ENCODE results near the gene UAP1L1. TPM values are rescaled to one million over a fixed set of nuclear protein-coding genes. Genes with fewer than 3 reads are reported as not detected.

Gene UAP1L1
- total RNA-seq, 1 experiment from 2014 or later = 6.6 TPM

DNA sequence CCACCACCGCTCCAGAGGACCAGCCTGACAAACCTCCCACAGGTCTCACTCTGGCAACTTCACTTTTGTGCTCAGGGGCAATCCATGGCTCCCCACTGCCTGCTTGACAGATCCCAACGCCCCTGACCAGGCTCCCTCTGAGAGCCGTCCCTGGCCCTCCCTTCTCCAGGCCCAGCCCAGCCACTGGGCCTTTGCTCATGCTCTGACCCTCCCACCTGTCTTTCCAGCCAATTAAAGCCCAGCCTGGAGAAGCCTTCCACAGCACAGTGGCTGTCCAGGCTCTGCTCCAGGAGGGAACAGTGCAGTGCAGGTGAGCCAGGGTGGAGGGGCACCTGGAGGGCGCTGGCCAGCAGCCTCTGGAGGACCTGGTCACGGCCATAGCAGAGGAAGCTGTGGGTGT is 26.7 kb upstream of the UAP1L1 start:
- Histone ChIP-seq H2BK5ac (ENCODE audit: insufficient read length, low read length) (no peak overlapping the region), H3K56ac (ENCODE audit: insufficient read length, low read depth, low read length) (no peak overlapping the region), H3K9ac (ENCODE audit: extremely low read depth, insufficient read length, low read length) (no peak overlapping the region), H2BK120ac (ENCODE audit: low read depth, low read length, poor library complexity, severe bottlenecking) (no peak overlapping the region), H3K14ac (ENCODE audit: insufficient read depth, low read length) (no peak overlapping the region), H3K79me2 (ENCODE audit: insufficient read depth, low read length) (no peaks in the 10 kb centered on the region), H3K27me3 (ENCODE audit: insufficient read depth, low read length) (peaks cover 7% of the 10 kb centered on the region; the same call in 1 of the 2 replicates), H3K4me2 (ENCODE audit: insufficient read depth, insufficient read length, low read length) (no peak overlapping the region), H4K8ac (replicated peaks; ENCODE audit: insufficient read length, low read depth, low read length) (no peak overlapping the region), H3K23me2 (ENCODE audit: insufficient read length, low read depth, low read length, poor library complexity, severe bottlenecking) (peaks cover 10% of the 10 kb centered on the region), H3T11ph (ENCODE audit: low read length) (no peak overlapping the region), H2AK5ac (ENCODE audit: insufficient read length, low read length) (no peak overlapping the region), H4K91ac (ENCODE audit: insufficient read length, low read depth, low read length) (no peak overlapping the region), H3K9me3 (ENCODE audit: control insufficient read depth, low read depth, low read length) (no peaks in the 10 kb centered on the region), H4K20me1 (ENCODE audit: control insufficient read depth, insufficient read depth, insufficient read length) (no peaks in the 10 kb centered on the region), H3K27ac (ENCODE audit: insufficient read length, low read depth, low read length) (no peak overlapping the region), H3K18ac (ENCODE audit: insufficient read length, low read depth, low read length) (no peak overlapping the region), H2BK12ac (ENCODE audit: insufficient read length, low read depth, low read length) (no peak overlapping the region), H2AFZ (ENCODE audit: low read length) (no peak overlapping the region), H3K23ac (ENCODE audit: insufficient read length, low read depth, low read length) (no peak overlapping the region), H2BK15ac (ENCODE audit: low read depth, low read length) (no peak overlapping the region), H3K4me1 (ENCODE audit: insufficient read depth, low read length) (no peaks in the 10 kb centered on the region), H4K5ac (ENCODE audit: insufficient read length, low read depth, low read length) (no peak overlapping the region), H3K4ac (ENCODE audit: low read depth, low read length) (no peak overlapping the region), H2BK20ac (ENCODE audit: low read depth, low read length, poor library complexity, severe bottlenecking) (no peak overlapping the region), H3K79me1 (ENCODE audit: insufficient read depth, low read depth, low read length, poor library complexity, severe bottlenecking) (no peaks in the 10 kb centered on the region)
- H3K4me3 Mint-ChIP-seq = no peak overlapping the region; a peak in 1 of 5 replicates
- TF ChIP-seq, protein P1, sequence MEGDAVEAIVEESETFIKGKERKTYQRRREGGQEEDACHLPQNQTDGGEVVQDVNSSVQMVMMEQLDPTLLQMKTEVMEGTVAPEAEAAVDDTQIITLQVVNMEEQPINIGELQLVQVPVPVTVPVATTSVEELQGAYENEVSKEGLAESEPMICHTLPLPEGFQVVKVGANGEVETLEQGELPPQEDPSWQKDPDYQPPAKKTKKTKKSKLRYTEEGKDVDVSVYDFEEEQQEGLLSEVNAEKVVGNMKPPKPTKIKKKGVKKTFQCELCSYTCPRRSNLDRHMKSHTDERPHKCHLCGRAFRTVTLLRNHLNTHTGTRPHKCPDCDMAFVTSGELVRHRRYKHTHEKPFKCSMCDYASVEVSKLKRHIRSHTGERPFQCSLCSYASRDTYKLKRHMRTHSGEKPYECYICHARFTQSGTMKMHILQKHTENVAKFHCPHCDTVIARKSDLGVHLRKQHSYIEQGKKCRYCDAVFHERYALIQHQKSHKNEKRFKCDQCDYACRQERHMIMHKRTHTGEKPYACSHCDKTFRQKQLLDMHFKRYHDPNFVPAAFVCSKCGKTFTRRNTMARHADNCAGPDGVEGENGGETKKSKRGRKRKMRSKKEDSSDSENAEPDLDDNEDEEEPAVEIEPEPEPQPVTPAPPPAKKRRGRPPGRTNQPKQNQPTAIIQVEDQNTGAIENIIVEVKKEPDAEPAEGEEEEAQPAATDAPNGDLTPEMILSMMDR (conservative IDR thresholded peaks at IDR 0.05) = no peak
- DNase-seq = no peak
- no CpG with 5 or more reads among the region's 5 CpGs for WGBS (ENCODE audit: extremely low coverage, insufficient read length, low lambda C conversion rate)
- H3K9me3 Mint-ChIP-seq = no peaks in the 10 kb centered on the region
- H3K36me3 Mint-ChIP-seq (ENCODE audit: insufficient read depth in 1 of 3, low read depth in 3 of 3) = no peaks in the 10 kb centered on the region
- peaks cover 2 to 8% of the 10 kb centered on the region in 2 experiments for H3K4me1 Mint-ChIP-seq
- peaks cover 69% of the 10 kb centered on the region for H3K27me3 Mint-ChIP-seq (ENCODE audit: low read depth)
- no peak overlapping the region for H3K27ac Mint-ChIP-seq

Measured in H9 (cell line).